ENCODE results near the gene GLT8D1.
"Not testable (repeated sequence)": the region's sequence is repeated elsewhere in the genome, so short reads cannot be mapped to it uniquely, and the experiment has no call there.

Gene GLT8D1

GRCh38 chr3:52682016-52682415, 23.6 kb downstream of the GLT8D1 start:
- H3K4me3 ChIP-seq (ENCODE audit: control insufficient read depth, low read depth, low read length): no peak overlapping the region
- DNase-seq (ENCODE audit: low read depth): peak; percentile 96
- no peak for TF ChIP-seq CTCF (conservative IDR thresholded peaks at IDR 0.05; ENCODE audit: control insufficient read depth, insufficient read depth, low read depth, low read length)

- no peak overlapping the region for H3K4me3 ChIP-seq (ENCODE audit: control insufficient read depth, low read depth, low read length)
- no peak for DNase-seq (ENCODE audit: low read depth)
- no peak for TF ChIP-seq CTCF (conservative IDR thresholded peaks at IDR 0.05; ENCODE audit: control insufficient read depth, insufficient read depth, low read depth, low read length)
These were observed 24.0 kb downstream of the GLT8D1 start for GRCh38 chr3:52681596-52681995.

- peak; percentile 46 for DNase-seq (ENCODE audit: low read depth)
- H3K4me3 ChIP-seq (ENCODE audit: control insufficient read depth, low read depth, low read length): no peak overlapping the region
- TF ChIP-seq CTCF (conservative IDR thresholded peaks at IDR 0.05; ENCODE audit: control insufficient read depth, insufficient read depth, low read depth, low read length): no peak
These were observed 25.8 kb downstream of the GLT8D1 start for GRCh38 chr3:52679811-52680210.

GRCh38 chr3:52679199-52679538, 26.4 kb downstream of the GLT8D1 start:
- no peak for TF ChIP-seq CTCF (conservative IDR thresholded peaks at IDR 0.05; ENCODE audit: control insufficient read depth, insufficient read depth, low read depth, low read length)
- H3K4me3 ChIP-seq (ENCODE audit: control insufficient read depth, low read depth, low read length): no peak overlapping the region
- DNase-seq (ENCODE audit: low read depth): peak; percentile 33

GRCh38 chr3:52678265-52679198, 27.1 kb downstream of the GLT8D1 start:
- no peak for DNase-seq (ENCODE audit: low read depth)
- no peak for TF ChIP-seq CTCF (conservative IDR thresholded peaks at IDR 0.05; ENCODE audit: control insufficient read depth, insufficient read depth, low read depth, low read length)
- H3K4me3 ChIP-seq (ENCODE audit: control insufficient read depth, low read depth, low read length): no peak overlapping the region

GRCh38 chr3:52676201-52676600, 29.4 kb downstream of the GLT8D1 start:
- not testable (repeated sequence) for H3K4me3 ChIP-seq (ENCODE audit: control insufficient read depth, low read depth, low read length); DNase-seq (ENCODE audit: low read depth)

- no peak for DNase-seq (ENCODE audit: low read depth)
- no peak overlapping the region for H3K4me3 ChIP-seq (ENCODE audit: control insufficient read depth, low read depth, low read length)
- no peak for TF ChIP-seq CTCF (conservative IDR thresholded peaks at IDR 0.05; ENCODE audit: control insufficient read depth, insufficient read depth, low read depth, low read length)
These were observed 33.9 kb downstream of the GLT8D1 start for GRCh38 chr3:52671676-52672075.

Measured in fibroblast of mammary gland (primary cell).